PC-3 (cell line): Measurements from ENCODE around the gene EGFLAM. TPM values are rescaled to one million over a fixed set of nuclear protein-coding genes. Genes with fewer than 3 reads are reported as not detected.

Source experiments
- ATAC-seq: fragments of 200-7000 bp; cut with Tn5 transposase; 2 replicates; pipeline ENCODE4 v1.9.1; 2020; ENCODE audit warnings: mild to moderate bottlenecking, moderate library complexity
- BruUV-seq: library from RNA; stranded (reverse); fragments of 400-500 nt; replicated peaks from 2 replicates; lab custom pipeline; 2021; lab: Mats Ljungman, UMichigan
- CTCF ChIA-PET: fragments of 300-600 bp; sonication (Branson Sonifier 250); formaldehyde crosslinking; loops from one replicate; lab custom pipeline; 2022; ENCODE audit warnings: antibody characterized with exemption; lab: Charles Lee
- POLR2A ChIA-PET: fragments of 300-600 bp; sonication (Branson Sonifier 250); formaldehyde crosslinking; loops from one replicate; lab custom pipeline; 2022; ENCODE audit warnings: antibody characterized with exemption; ENCODE audit not compliant: unreplicated experiment; lab: Charles Lee
- DNase-seq: peaks from one replicate; pipeline ENCODE4 v3.0.0-alpha.2; 2015
- H2AFZ ChIP-seq: fragments of 300-600 bp; sonication (generic); 2 replicates; pipeline ENCODE4 v1.6.0; 2016; ENCODE audit warnings: antibody characterized with exemption, low read length
- H3F3A ChIP-seq: fragments of 300-600 bp; sonication (generic); one replicate; pipeline ENCODE4 v1.6.0; 2017; ENCODE audit warnings: antibody characterized with exemption, low read length, control low read depth, mild to moderate bottlenecking; ENCODE audit not compliant: unreplicated experiment
- H3K27ac ChIP-seq: fragments of 300-600 bp; sonication (generic); 2 replicates; pipeline ENCODE4 v1.5.1; 2016; ENCODE audit warnings: mild to moderate bottlenecking, low read length
- H3K27me3 ChIP-seq: fragments of 300-600 bp; sonication (generic); 2 replicates; pipeline ENCODE4 v1.6.1; 2016; ENCODE audit warnings: low read length, mixed read lengths
- H3K36me3 ChIP-seq: fragments of 300-600 bp; sonication (generic); 2 replicates; pipeline ENCODE4 v1.6.1; 2016; ENCODE audit warnings: low read depth, mixed run types, low read length, mixed read lengths
- H3K4me1 ChIP-seq: fragments of 300-600 bp; sonication (generic); 2 replicates; pipeline ENCODE4 v1.5.1; 2016; ENCODE audit warnings: low read length; ENCODE audit not compliant: insufficient read depth
- H3K4me2 ChIP-seq: fragments of 300-600 bp; sonication (generic); 2 replicates; pipeline ENCODE4 v1.6.0; 2016; ENCODE audit warnings: low read length
- H3K4me3 ChIP-seq: fragments of 300-600 bp; sonication (generic); 2 replicates; pipeline ENCODE4 v1.5.1; 2016; ENCODE audit warnings: mild to moderate bottlenecking, low read length, mixed read lengths
- H3K79me2 ChIP-seq: fragments of 300-600 bp; sonication (generic); 2 replicates; pipeline ENCODE4 v1.6.1; 2017; ENCODE audit warnings: low read length, mixed read lengths
- H3K9ac ChIP-seq: fragments of 300-600 bp; sonication (generic); 2 replicates; pipeline ENCODE4 v1.6.0; 2016; ENCODE audit warnings: mild to moderate bottlenecking, low read length
- H3K9me2 ChIP-seq: fragments of 300-600 bp; sonication (generic); replicated peaks from 2 replicates; pipeline ENCODE4 v1.6.1; 2016; ENCODE audit warnings: mixed run types, low read length, mixed read lengths
- H3K9me3 ChIP-seq: fragments of 300-600 bp; sonication (generic); 2 replicates; pipeline ENCODE4 v1.6.1; 2016; ENCODE audit warnings: low read length, mixed read lengths
- H4K20me1 ChIP-seq: fragments of 300-600 bp; sonication (generic); 2 replicates; pipeline ENCODE4 v1.6.1; 2016; ENCODE audit warnings: low read length, mixed read lengths
- CTCF ChIP-seq: fragments of 300-600 bp; sonication (generic); conservative IDR thresholded peaks from 2 replicates; pipeline ENCODE4 v1.5.1; 2017; ENCODE audit warnings: antibody characterized with exemption, low read depth, mild to moderate bottlenecking, low read length
- EZH2 ChIP-seq: fragments of 300-600 bp; sonication (generic); IDR thresholded peaks from one replicate; pipeline ENCODE4 v1.6.1; 2017; ENCODE audit warnings: antibody characterized with exemption, mild to moderate bottlenecking, low read length; ENCODE audit not compliant: unreplicated experiment
- EZH2phosphoT487 ChIP-seq: fragments of 300-600 bp; sonication (generic); IDR thresholded peaks from 2 replicates; pipeline ENCODE4 v1.6.1; 2018; ENCODE audit warnings: mild to moderate bottlenecking, antibody characterized with exemption, low read length, borderline replicate concordance
- intact Hi-C: fragments of 100-400 bp; cut with micrococcal nuclease; formaldehyde crosslinking; loops from 2 replicates; pipeline ENCODE4 v1.9.0; 2023
- total RNA-seq: library from RNA; depleted of rRNA; stranded (reverse); fragments of >200 nt; gene quantifications from 2 replicates; pipeline ENCODE4 v1.2.3, GENCODE V29; 2014

EGFLAM gene
- total RNA-seq, 1 experiment from 2014 or later: not detected

- ATAC-seq: no peak
- BruUV-seq: no TSS peak
- POLR2A ChIA-PET: no interaction called here
These were observed 175.0 kb downstream of the EGFLAM start for GRCh38 chr5:38433160-38433861.

GRCh38 chr5:38434966-38435705, 176.8 kb downstream of the EGFLAM start:
- no TSS peak for BruUV-seq
- H3K27me3 ChIP-seq: no peaks in the 10 kb centered on the region
- TF ChIP-seq EZH2: no peak
- no peak for TF ChIP-seq EZH2phosphoT487
- no peak for ATAC-seq
- ChIA-PET CTCF (no interaction called here), POLR2A (interaction anchor here (0.7 kb wide), 1 partner anchor 323 kb away, joined by 3 read pairs; no protein-coding TSS in a partner anchor)
- H3K79me2 ChIP-seq: no peaks in the 10 kb centered on the region
- no peak overlapping the region for H3K9ac ChIP-seq
- H3K36me3 ChIP-seq: no peaks in the 10 kb centered on the region
- no peak overlapping the region for H3K27ac ChIP-seq
- no peak for DNase-seq
- no peaks in the 10 kb centered on the region for H3F3A ChIP-seq
- intact Hi-C loops: no loop called here
- no peak overlapping the region for H3K4me2 ChIP-seq
- no peak overlapping the region for H3K4me3 ChIP-seq
- H4K20me1 ChIP-seq: no peaks in the 10 kb centered on the region
- H3K9me2 ChIP-seq: no peaks in the 10 kb centered on the region; the same call in 1 of the 2 replicates
- no peak overlapping the region for H2AFZ ChIP-seq
- H3K4me1 ChIP-seq: no peaks in the 10 kb centered on the region
- H3K9me3 ChIP-seq: no peaks in the 10 kb centered on the region

More at GRCh38 chr5:38433160-38433861, 175.0 kb downstream of the EGFLAM start:
- intact Hi-C loops: no loop called here
- Histone ChIP-seq H3K27me3 (no peaks in the 10 kb centered on the region), H3K9me3 (no peaks in the 10 kb centered on the region), H2AFZ (no peak overlapping the region), H3K36me3 (no peaks in the 10 kb centered on the region), H3K79me2 (no peaks in the 10 kb centered on the region), H3K9ac (no peak overlapping the region), H3K4me2 (no peak overlapping the region), H3K4me1 (no peaks in the 10 kb centered on the region), H3K9me2 (no peaks in the 10 kb centered on the region; the same call in 1 of the 2 replicates), H3K27ac (no peak overlapping the region), H4K20me1 (no peaks in the 10 kb centered on the region), H3K4me3 (no peak overlapping the region), H3F3A (no peaks in the 10 kb centered on the region)
- DNase-seq: no peak
- no peak for TF ChIP-seq EZH2phosphoT487
- no peak for TF ChIP-seq EZH2
- no peak for TF ChIP-seq CTCF
- CTCF ChIA-PET: no interaction called here

GRCh38 chr5:38438757-38439156, 180.4 kb downstream of the EGFLAM start:
- Histone ChIP-seq H3F3A (no peaks in the 10 kb centered on the region), H3K9ac (no peak overlapping the region), H3K27ac (no peak overlapping the region), H3K9me2 (no peaks in the 10 kb centered on the region; the same call in 1 of the 2 replicates), H3K36me3 (no peaks in the 10 kb centered on the region), H3K4me2 (no peak overlapping the region), H3K4me3 (no peak overlapping the region), H3K27me3 (no peaks in the 10 kb centered on the region), H2AFZ (no peak overlapping the region), H3K4me1 (no peaks in the 10 kb centered on the region), H3K79me2 (no peaks in the 10 kb centered on the region), H4K20me1 (no peaks in the 10 kb centered on the region), H3K9me3 (no peaks in the 10 kb centered on the region)
- BruUV-seq: no TSS peak
- ATAC-seq: no peak
- ChIA-PET CTCF (no interaction called here), POLR2A (no interaction called here)
- intact Hi-C loops: no loop called here
- TF ChIP-seq CTCF (no peak), EZH2phosphoT487 (no peak), EZH2 (no peak)
- DNase-seq: no peak
